GM08714 (cell line): ENCODE data around the gene ELOA.
"Not testable (repeated sequence)": the region's sequence is repeated elsewhere in the genome, so short reads cannot be mapped to it uniquely, and the experiment has no call there.

Experiments
- H3K4me3 ChIP-seq: fragments of 200-500 bp; sonication (Bioruptor generic); 2 replicates; pipeline ENCODE4 v1.5.1; 2014; ENCODE audit warnings: mild to moderate bottlenecking, low read length, inconsistent platforms
- ZNF274 ChIP-seq: IDR thresholded peaks from 2 replicates; pipeline ENCODE4 v1.6.1; 2012; ENCODE audit warnings: mild to moderate bottlenecking, low read depth, low read length

Gene ELOA

DNA sequence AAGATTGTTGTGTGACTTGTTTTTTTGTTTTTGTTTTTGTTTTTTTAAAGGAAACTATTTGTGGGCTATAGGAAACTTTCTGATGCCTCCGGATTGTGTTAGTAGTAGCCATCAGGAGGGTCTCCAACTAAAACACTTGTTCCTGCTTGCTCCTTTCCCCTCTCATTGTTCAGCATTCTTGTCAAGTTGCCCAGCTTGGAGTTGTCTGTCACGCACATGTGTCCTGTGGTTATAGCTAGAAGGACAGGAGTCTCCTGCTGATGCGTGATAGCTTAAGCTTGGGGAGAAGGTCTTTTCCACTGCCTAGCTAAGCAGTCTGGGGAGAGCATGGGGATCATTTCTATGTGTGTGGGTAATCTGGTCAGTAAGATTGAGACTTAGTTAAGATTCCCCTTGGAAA, 44.4 kb downstream of the ELOA start:
- TF ChIP-seq ZNF274 = no peak
- H3K4me3 ChIP-seq = no peak overlapping the region

DNA sequence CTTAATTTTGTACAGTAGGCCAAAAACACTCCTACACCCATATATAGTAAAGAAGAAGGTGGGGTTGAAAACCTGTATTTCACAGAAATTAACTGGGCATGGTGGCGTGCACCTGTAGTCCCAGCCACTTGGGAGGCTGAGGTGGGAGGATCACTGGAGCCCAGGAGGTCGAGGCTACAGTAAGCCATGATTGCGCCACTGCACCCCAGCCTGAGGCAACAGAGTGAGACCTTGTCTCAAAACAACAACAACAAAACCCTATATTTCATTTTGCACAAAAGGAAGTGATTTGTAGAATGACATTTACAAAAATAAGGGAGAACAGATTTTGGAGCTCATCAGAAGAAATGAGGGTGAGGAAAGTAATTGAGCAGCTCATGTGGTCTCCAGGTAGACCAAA, 45.4 kb downstream of the ELOA start:
- H3K4me3 ChIP-seq = no peak overlapping the region
- TF ChIP-seq ZNF274 = no peak

DNA sequence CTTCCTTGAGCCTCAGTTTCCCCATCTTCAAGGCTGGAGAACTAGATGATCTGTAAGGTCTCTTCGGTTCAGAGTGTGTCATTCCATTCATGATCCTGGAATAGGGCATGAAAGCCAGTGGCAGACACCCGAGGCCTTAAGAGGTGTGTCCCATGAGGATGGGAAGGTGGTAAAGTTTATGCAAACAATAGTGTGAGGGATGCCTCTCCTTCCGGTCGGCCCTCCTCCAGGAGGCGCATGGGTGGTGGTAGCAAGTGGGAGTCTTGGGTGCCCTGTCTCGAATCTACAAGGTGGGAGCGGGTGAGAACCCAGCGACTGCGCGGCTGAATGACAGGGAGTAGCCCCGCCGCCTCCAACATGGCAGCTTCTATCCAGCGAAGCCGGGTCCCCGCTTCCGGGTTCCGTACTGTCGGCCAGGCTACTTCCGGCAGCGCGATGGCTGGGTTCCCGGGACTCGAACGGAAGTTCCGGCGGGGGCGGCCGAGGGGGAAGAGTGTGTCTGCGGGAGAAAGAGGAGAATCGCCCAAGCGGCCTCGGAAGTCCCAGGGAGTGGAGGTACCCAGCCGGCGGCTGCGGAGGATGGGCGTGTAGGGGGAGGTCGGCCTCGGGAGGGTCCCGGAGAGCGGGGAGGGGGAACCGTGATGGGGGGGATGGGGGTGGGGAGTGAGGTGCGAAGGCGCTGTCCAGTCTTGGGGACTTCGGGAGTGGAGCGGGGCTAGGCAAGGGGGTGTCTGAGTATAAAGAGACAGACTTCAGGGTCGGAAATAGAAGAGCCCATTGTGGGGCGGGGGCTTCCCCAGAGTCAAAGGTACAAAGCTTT, 47.6 kb downstream of the ELOA start, which contains the start of gene LYPLA2:
LYPLA2 (plus strand) TSS at position 450 of the 820 bp plus-strand sequence. CDS start 1,538 bp downstream, outside the sequence.
- H3K4me3 ChIP-seq = peak within 1 kb of the TSS; percentile 82
- TF ChIP-seq ZNF274 = no peak

DNA sequence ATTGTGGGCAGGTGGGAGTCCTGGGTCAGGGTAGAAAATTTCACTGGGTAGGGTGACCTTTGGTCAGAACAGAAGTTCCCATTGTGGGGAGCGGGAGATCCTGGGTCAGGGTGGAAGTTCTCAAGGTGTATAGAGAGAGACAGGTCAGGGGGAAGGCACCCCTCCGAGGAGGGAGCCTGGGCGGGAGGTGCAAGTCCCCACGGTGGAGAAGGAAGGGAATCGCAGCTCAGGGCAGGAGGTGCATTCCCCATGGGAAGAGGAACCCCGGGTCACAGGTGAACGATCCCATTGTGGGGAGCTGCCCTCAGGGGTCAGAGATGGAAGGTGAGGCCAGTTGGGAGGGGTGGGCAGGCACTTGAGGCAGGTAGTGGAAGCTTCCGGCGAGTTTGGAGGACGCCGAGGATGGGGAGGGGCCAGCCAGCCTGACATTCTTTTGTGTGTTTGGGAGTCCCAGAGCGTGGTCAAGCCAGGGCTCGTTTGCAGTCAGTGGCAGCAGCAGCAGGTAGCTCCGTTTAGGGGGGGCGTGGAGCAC, 48.3 kb downstream of the ELOA start:
- no peak for TF ChIP-seq ZNF274
- H3K4me3 ChIP-seq = peak overlapping the region; percentile 82

DNA sequence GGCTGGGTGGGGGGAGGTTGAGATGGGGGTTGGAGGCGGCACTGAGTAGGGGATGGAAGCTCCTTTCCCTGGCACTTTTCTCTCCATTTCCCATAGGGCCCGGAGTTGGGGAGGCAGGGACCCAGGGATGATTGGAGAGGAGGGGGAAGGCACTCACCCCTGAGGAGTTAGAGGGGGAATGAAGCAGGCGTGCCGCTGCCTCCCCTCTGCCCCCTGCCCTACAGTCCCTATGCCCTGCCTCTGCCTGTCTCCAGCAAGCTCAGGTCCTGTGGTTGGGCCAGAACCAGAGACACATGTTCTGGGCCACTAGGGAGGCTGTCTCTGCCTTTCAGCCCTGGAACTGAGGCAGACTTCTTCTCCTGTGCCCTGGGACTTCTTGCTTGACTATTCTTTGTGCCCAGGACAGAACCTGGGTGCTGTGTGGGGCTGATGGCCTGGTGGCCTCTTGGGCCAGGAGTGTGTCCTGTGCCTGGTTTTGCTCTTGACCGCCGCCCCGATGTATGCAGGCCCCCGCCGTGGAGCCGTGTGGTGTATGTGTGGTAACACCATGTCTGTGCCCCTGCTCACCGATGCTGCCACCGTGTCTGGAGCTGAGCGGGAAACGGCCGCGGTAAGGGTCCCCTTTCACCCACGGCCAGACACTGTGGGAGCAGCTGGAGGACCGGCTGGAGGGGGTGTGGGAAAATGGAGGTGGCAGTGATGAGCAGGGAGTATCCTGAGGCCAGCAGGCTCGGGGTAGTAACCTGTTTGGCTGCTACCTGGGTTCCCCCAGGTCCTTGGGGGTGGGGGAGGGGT, 49.1 kb downstream of the ELOA start:
- TF ChIP-seq ZNF274 = no peak
- peak overlapping the region; percentile 11; the same call in 1 of the 2 replicates for H3K4me3 ChIP-seq

DNA sequence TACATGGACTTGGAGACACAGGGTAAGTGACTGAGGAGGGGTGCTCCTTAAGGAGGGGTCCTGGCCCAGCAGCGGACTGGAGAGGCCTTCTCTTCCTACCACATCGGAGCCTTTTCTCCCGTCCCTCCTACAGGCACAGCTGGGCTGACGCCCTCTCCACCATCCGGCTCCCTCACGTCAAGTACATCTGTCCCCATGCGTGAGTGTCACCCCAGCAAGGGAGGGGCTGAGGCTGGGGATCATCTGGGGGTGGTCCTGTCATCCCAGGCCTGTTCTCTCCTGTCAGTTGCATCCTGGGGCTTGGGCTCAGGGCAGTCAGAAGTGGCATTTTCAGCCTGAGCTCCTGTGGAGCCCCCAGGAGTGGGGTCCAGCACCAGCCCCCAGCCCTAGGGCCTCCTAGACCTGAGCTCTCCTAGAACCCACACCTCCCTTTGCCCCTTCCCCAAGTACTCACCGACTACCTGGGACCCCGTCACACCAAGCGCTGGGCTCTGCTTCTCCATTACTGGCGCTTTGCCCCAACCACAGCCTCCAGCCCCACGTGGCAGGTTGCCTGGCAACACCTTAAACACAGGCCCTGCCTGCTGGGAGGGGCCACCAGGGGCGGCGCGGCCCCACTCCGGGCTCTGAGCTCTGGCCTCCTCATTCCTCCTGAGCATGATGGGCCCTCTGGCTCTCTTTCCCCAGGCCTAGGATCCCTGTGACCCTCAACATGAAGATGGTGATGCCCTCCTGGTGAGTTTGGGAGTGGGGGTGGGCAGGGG, 49.9 kb downstream of the ELOA start:
- no peak overlapping the region for H3K4me3 ChIP-seq

DNA sequence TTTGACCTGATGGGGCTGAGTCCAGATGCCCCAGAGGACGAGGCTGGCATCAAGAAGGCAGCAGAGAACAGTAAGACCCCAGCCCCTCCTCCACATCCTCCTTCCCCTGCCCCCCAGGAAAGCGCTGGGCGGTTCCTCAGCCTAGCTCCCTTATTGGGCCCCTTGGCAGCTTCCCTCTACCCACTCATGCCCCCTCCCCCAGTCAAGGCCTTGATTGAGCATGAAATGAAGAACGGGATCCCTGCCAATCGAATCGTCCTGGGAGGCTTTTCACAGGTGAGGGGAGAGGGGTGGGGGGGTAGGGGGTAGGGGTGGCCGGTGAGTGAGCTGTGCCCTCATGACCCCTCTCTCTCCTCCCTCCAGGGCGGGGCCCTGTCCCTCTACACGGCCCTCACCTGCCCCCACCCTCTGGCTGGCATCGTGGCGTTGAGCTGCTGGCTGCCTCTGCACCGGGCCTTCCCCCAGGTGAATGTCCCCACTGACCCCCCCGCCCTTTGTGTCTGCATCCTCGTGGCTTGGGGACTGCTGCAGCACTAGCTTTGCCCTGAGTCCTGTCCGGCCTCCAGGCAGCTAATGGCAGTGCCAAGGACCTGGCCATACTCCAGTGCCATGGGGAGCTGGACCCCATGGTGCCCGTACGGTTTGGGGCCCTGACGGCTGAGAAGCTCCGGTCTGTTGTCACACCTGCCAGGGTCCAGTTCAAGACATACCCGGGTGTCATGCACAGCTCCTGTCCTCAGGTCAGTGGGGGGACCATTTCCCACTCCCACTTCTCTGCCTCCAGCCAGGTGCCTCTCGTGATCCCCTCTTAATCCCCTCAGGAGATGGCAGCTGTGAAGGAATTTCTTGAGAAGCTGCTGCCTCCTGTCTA, 50.8 kb downstream of the ELOA start:
- no peak overlapping the region for H3K4me3 ChIP-seq
- TF ChIP-seq ZNF274 = no peak

More for the DNA sequence above, 49.9 kb downstream of the ELOA start:
- no peak for TF ChIP-seq ZNF274

DNA sequence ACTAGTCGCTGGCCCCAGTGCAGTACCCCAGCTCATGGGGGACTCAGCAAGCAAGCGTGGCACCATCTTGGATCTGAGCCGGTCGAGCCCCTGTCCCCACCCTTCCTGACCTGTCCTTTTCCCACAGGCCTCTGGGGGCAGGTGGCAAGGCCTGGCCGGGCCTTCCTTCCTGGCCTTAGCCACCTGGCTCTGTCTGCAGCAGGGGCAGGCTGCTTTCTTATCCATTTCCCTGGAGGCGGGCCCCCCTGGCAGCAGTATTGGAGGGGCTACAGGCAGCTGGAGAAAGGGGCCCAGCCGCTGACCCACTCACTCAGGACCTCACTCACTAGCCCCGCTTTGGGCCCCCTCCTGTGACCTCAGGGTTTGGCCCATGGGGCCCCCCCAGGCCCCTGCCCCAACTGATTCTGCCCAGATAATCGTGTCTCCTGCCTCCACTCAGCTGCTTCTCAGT, 51.5 kb downstream of the ELOA start:
- H3K4me3 ChIP-seq = not testable (repeated sequence)

DNA sequence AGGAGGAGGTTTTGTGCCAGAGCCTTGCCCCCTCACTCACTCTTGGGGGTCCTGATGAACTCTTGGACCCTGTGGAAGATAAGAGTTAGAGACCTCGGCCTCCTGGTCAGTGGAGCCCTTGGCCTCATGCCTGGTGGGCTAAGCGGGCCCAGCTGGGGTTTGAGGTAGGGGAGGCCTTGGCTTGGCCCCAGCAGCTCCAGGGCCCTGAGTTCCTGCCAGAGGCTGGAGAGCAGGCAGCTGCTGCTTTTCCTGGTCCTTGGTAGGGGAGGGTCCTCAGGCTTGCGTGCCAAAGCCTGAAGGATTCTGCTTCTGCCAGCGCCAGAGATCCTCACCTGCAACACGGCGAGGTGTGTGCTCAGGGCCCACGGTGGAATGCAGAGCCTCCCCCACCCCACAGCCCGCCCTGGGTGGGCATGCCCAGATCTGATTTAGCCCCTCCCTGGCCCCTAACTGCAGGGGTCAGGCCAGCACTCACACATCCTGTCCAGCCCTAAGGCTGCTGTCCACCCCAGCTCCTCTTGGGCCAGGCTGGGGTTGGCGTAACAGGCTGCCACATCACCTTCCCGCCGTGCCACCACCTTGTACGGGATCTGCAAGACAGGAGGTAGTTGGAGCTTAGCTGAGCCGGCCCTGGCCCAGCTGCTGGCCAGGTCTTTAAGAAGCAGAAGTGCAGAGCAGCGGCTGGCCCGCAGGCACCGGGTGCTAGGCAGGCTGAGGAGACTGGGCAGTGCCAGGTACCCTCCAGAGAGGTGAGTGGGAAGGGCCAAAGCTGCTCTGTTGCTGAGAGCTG, 52.6 kb downstream of the ELOA start:
- no peak overlapping the region for H3K4me3 ChIP-seq
- no peak for TF ChIP-seq ZNF274

DNA sequence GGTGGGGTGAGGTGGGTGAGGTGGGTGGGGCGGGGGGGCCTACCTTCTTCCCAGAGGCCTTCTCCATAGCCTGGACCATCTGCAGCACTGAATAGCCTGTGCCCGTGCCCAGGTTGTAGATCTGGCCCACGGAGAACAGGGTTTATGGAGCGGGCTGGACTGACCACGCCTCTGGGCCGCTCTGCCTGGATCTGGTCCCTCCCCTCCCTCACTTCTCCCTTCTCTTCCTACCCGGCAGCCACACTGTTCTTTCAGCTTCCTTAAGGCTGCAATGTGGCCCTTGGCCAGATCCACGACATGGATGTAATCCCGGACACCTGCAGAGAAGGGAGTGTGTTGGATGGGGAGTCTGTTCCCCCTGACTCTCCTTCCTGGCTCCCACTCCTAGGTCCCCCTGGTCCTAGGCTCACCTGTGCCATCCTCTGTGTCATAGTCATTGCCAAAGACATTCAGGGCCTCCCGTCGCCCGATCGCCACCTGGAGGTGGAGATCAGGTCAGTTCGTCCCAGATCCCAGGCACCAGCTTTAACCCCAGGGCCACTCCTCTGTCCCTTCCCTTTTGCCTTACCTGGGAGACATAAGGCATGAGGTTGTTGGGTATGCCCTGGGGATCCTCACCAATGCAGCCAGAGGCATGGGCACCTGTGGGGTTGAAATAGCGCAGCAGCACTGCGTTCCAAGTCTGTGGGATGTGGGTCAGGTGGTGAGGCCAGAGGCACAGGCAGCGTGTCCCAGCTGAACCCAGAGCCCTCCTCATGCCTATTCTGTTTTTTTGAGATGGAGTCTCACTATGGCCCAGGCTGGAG, 53.4 kb downstream of the ELOA start:
- no peak for TF ChIP-seq ZNF274
- no peak overlapping the region for H3K4me3 ChIP-seq
